Spleen (tissue), 11 donors: ENCODE results near the gene HSD17B12. TPM values are rescaled to one million over a fixed set of nuclear protein-coding genes. Genes with fewer than 3 reads are reported as not detected.

Source experiments
- DNase-seq: peaks from one replicate; pipeline ENCODE4 v3.0.0-alpha.2; 2020
- H3K27ac ChIP-seq, 8 donors: fragments of 200-600 bp; sonication (generic) in 7 of 8; 1 replicate in 4 of 8; 2 replicates in 4 of 8; pipeline versions ENCODE4 v1.5.0 to v1.8.0; 2016 to 2021; ENCODE audit warnings: inconsistent platforms in 4 of 8, mild to moderate bottlenecking in 4 of 8, moderate library complexity in 1 of 8
- H3K27me3 ChIP-seq, 7 donors: fragments of 200-600 bp; sonication (generic) in 6 of 7; replicated peaks in 1 of 7; 1 replicate in 4 of 7; 2 replicates in 3 of 7; pipeline versions ENCODE4 v1.5.0 to v1.8.0; 2016 to 2021; ENCODE audit warnings: inconsistent platforms in 3 of 7, mild to moderate bottlenecking in 1 of 7
- H3K36me3 ChIP-seq, 6 donors: fragments of 200-600 bp; sonication (generic) in 5 of 6; 1 replicate in 4 of 6; 2 replicates in 2 of 6; pipeline versions ENCODE4 v1.5.0 to v1.8.0; 2016 to 2021; ENCODE audit warnings: inconsistent platforms in 2 of 6
- H3K4me1 ChIP-seq, 6 donors: fragments of 200-600 bp; sonication (generic) in 5 of 6; 1 replicate in 3 of 6; 2 replicates in 3 of 6; pipeline versions ENCODE4 v1.5.0 to v1.8.0; 2016 to 2021; ENCODE audit warnings: inconsistent platforms in 3 of 6
- H3K4me3 ChIP-seq, 8 donors: fragments of 200-600 bp; sonication (generic) in 7 of 8; 1 replicate in 4 of 8; 2 replicates in 4 of 8; pipeline versions ENCODE4 v1.5.0 to v1.8.0; 2016 to 2021; ENCODE audit warnings: inconsistent platforms in 4 of 8, mild to moderate bottlenecking in 4 of 8, moderate library complexity in 2 of 8
- H3K9me3 ChIP-seq, 8 donors: fragments of 200-600 bp; sonication (generic) in 7 of 8; 1 replicate in 4 of 8; 2 replicates in 4 of 8; pipeline versions ENCODE4 v1.5.0 to v1.8.0; 2016 to 2021; ENCODE audit warnings: inconsistent platforms in 4 of 8
- POLR2A ChIP-seq, 3 donors: fragments of 450-650 bp; IDR thresholded peaks; one replicate each; pipeline ENCODE4 v1.5.1; 2017; ENCODE audit warnings: antibody characterized with exemption in 3 of 3, mild to moderate bottlenecking in 1 of 3
- POLR2AphosphoS5 ChIP-seq, 3 donors: sonication (generic); formaldehyde crosslinking; IDR thresholded peaks; one replicate each; pipeline ENCODE4 v1.5.1; 2017; ENCODE audit warnings: antibody characterized with exemption in 3 of 3
- WGBS, 5 donors: extraction: QIAGEN DNeasy Blood & Tissue Kit in 3 of 5; methylation state at CpG; one replicate each; pipeline versions ENCODE4 v1.1.5 to v1.1.7; 2013 to 2018; 5-methylcytosine and 5-hydroxymethylcytosine counted together
- intact Hi-C: fragments of 100-400 bp; cut with DNase I; formaldehyde crosslinking; loops from one replicate; pipeline ENCODE4 v1.15.0; 2023; ENCODE audit warnings: low total_unique reads
- polyA plus RNA-seq, 3 donors: library from polyadenylated mRNA; stranded (reverse); fragments of 200-250 nt; gene quantifications; one replicate each; pipeline ENCODE4 v1.2.1, GENCODE V29; 2013
- total RNA-seq, 7 donors: library from RNA; depleted of rRNA in 3 of 7; stranded (reverse); fragments of >200 nt in 3 of 7; fragmentation: NEBNext Ultra II Directional in 4 of 7; extraction: Animal tissue kit (Norgen Biotek cat#: 25700) in 4 of 7; gene quantifications; one replicate each; pipeline versions ENCODE4 v1.1.0 to v1.2.1, GENCODE V29; 2016 to 2021
- TF ChIP-seq, protein P1 (sequence below), 11 experiments: fragments of 200-600 bp in 7 of 11; fragments of 450-650 bp in 4 of 11; sonication (generic) in 4 of 11; IDR thresholded peaks in 8 of 11; conservative IDR thresholded peaks in 3 of 11; 1 replicate in 7 of 11; 2 replicates in 4 of 11; pipeline versions ENCODE4 v1.4.0 to v1.8.0; 2016 to 2021; ENCODE audit warnings: antibody characterized with exemption in 11 of 11, inconsistent platforms in 4 of 11, mild to moderate bottlenecking in 1 of 11
- donor health status: healthy with polysubstance abuse.
- donor health status: DM: no; HTN: no; CAD: no; lungs with moderate emphysema.
- donor health status: DM: no; HTN: no; CAD: no.
- donor health status: Bipolar disorder and iron deficiency.
- donor health status: healthy.
- donor health status: DM: no; HTN: no; CAD: no.
- donor health status: DM: yes; HTN: yes; CAD: no.

Gene HSD17B12
- total and polyA plus RNA-seq, 10 donors, result 17.5 to 80.0 (median 56.3) TPM

DNA sequence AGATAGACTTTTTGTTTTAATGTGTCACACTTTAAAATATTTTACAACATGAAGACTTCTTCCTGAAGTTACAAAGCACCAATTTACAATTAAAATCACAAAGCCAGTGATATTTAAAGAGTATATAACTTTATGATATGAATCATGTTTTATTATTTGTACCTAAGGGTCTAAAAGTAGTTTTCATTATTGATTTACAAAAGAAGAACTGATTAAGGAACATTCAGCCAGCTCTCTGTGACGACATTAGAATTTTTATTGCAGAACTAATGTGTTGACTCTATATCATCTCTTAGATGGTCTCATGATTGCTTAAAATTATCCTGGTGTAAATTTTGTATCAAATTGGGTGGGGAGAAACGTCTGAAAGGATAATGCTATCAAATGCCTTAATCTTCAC lies 117.3 kb downstream of the HSD17B12 start:
- TF ChIP-seq, protein P1, sequence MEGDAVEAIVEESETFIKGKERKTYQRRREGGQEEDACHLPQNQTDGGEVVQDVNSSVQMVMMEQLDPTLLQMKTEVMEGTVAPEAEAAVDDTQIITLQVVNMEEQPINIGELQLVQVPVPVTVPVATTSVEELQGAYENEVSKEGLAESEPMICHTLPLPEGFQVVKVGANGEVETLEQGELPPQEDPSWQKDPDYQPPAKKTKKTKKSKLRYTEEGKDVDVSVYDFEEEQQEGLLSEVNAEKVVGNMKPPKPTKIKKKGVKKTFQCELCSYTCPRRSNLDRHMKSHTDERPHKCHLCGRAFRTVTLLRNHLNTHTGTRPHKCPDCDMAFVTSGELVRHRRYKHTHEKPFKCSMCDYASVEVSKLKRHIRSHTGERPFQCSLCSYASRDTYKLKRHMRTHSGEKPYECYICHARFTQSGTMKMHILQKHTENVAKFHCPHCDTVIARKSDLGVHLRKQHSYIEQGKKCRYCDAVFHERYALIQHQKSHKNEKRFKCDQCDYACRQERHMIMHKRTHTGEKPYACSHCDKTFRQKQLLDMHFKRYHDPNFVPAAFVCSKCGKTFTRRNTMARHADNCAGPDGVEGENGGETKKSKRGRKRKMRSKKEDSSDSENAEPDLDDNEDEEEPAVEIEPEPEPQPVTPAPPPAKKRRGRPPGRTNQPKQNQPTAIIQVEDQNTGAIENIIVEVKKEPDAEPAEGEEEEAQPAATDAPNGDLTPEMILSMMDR (IDR thresholded peaks at IDR 0.05 in 8 of 11, conservative IDR thresholded peaks at IDR 0.05 in 3 of 11), result no peak
- TF ChIP-seq POLR2AphosphoS5 (IDR thresholded peaks at IDR 0.05) (no peak), POLR2A (IDR thresholded peaks at IDR 0.05) (no peak)
- no peaks in the 10 kb centered on the region for H3K4me1 ChIP-seq
- H3K36me3 ChIP-seq, result peaks cover 0 to 52% (median 2%) of the 10 kb centered on the region in 6 donors
- no peak overlapping the region for H3K4me3 ChIP-seq
- no peaks in the 10 kb centered on the region for H3K27me3 ChIP-seq
- no peak overlapping the region for H3K27ac ChIP-seq
- intact Hi-C loops, result no loop called here
- no peak for DNase-seq
- 89 to 93% (median 92%) methylated on average over 2 of the region's 2 CpGs for WGBS, 5 donors
- no peaks in the 10 kb centered on the region for H3K9me3 ChIP-seq

DNA sequence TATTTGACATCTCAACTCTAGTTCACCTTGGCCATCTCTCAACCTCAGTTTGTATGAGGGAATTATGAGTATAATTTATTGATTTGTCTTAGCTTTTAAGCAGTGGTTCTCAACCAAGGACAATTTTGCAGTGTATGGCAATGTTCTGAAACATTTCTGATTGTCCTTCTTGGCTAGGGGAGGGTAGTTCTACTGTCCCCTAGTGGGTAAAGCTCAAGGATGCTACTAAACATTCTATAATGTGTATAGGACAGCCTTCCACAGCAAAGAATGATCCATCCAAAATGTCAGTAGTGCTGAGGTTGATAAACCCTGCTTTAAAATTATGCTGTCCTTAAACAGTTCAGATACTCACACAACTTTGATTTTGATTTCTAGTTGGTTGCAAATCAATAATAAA lies 122.0 kb downstream of the HSD17B12 start:
- Histone ChIP-seq H3K4me1 (no peaks in the 10 kb centered on the region), H3K36me3 (peaks cover 0 to 79% (median 8%) of the 10 kb centered on the region in 6 donors), H3K27ac (no peak overlapping the region), H3K9me3 (peaks cover 0 to 14% (median 7%) of the 10 kb centered on the region in 8 donors), H3K27me3 (no peaks in the 10 kb centered on the region), H3K4me3 (no peak overlapping the region)
- TF ChIP-seq POLR2AphosphoS5 (IDR thresholded peaks at IDR 0.05) (no peak), POLR2A (IDR thresholded peaks at IDR 0.05) (no peak)
- TF ChIP-seq, protein P1 (IDR thresholded peaks at IDR 0.05 in 8 of 11, conservative IDR thresholded peaks at IDR 0.05 in 3 of 11), result no peak
- DNase-seq, result no peak
- intact Hi-C loops, result no loop called here

DNA sequence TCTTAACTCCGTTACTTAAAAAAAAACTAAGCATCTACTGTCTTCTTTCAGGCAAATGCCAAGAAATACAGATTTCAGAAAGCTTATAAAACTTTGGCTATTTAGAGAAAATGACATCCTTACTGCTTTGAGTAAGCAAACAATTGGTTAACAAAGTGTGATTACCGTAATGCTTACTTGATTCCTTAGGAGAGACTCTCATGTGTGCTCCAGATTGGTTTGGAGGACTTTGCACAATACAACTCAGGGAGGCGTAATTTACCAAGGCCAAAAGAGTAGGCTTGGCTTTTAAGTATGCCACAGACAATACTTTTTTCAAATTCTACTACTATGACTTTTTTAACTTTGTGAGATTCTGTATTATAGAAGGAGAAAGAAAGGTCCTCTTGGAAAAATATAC lies 123.2 kb downstream of the HSD17B12 start:
- Histone ChIP-seq H3K9me3 (peaks cover 0 to 14% (median 7%) of the 10 kb centered on the region in 8 donors), H3K27me3 (no peaks in the 10 kb centered on the region), H3K4me3 (no peak overlapping the region), H3K36me3 (peaks cover 0 to 73% (median 7%) of the 10 kb centered on the region in 6 donors), H3K27ac (no peak overlapping the region), H3K4me1 (no peaks in the 10 kb centered on the region)
- intact Hi-C loops, result no loop called here
- no peak for DNase-seq
- TF ChIP-seq POLR2A (IDR thresholded peaks at IDR 0.05), result no peak
- no peak for TF ChIP-seq POLR2AphosphoS5 (IDR thresholded peaks at IDR 0.05)
- TF ChIP-seq, protein P1 (IDR thresholded peaks at IDR 0.05 in 8 of 11, conservative IDR thresholded peaks at IDR 0.05 in 3 of 11), result no peak
- WGBS, 5 donors, result 64 to 94% (median 79%) methylated on average over 3 of the region's 3 CpGs

DNA sequence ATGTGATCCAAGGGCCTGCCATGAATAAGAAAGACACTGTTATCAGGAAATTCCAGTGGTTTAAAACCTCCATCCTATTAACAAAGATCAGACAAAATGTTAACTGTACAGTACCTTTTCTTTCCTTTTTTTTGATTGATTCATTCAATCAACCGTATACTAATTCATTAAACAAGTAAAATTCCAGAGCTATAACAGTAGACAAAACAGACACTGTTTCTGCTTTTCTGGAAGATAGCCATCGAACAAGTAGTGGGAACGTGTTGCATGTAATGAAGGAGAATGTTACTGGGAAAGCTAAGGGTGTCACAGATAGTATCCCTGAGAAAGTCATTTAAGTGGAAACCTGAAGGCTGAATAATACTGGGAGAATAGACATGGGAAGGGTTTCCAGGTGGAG lies 126.4 kb downstream of the HSD17B12 start:
- no peak for TF ChIP-seq POLR2A (IDR thresholded peaks at IDR 0.05)
- TF ChIP-seq, protein P1 (IDR thresholded peaks at IDR 0.05 in 8 of 11, conservative IDR thresholded peaks at IDR 0.05 in 3 of 11), result no peak
- no peak for TF ChIP-seq POLR2AphosphoS5 (IDR thresholded peaks at IDR 0.05)
- no peak overlapping the region for H3K4me3 ChIP-seq
- DNase-seq, result no peak
- intact Hi-C loops, result no loop called here
- no peaks in the 10 kb centered on the region for H3K27me3 ChIP-seq
- H3K4me1 ChIP-seq, result no peaks in the 10 kb centered on the region
- H3K36me3 ChIP-seq, result peaks cover 0 to 44% (median 7%) of the 10 kb centered on the region in 6 donors
- H3K27ac ChIP-seq, result no peak overlapping the region
- 94 to 97% (median 97%) methylated on average over 3 of the region's 3 CpGs for WGBS, 5 donors
- H3K9me3 ChIP-seq, result peaks cover 0 to 14% (median 7%) of the 10 kb centered on the region in 8 donors
